Measurements from ENCODE around the gene GSK3A.

The GSK3A gene

GRCh38 chr19:42281827-42282762, 39.7 kb upstream of the GSK3A start:
- TF ChIP-seq TAF1 (IDR thresholded peaks at IDR 0.05; ENCODE audit: low read depth, low read length) (no peak), POLR2A (IDR thresholded peaks at IDR 0.05; ENCODE audit: low read depth, low read length) (no peak), POU2F2 (IDR thresholded peaks at IDR 0.05; ENCODE audit: low read depth, low read length) (no peak), PAX5 (IDR thresholded peaks at IDR 0.05; ENCODE audit: insufficient read depth, low read length, severe bottlenecking) (no peak), POLR2AphosphoS5 (IDR thresholded peaks at IDR 0.05; ENCODE audit: low read depth, low read length) (no peak), SPI1 (IDR thresholded peaks at IDR 0.05; ENCODE audit: low read depth, low read length) (no peak)
- DNase-seq (ENCODE audit: insufficient read length, low spot score) (no peak), FAIRE-seq (no peak)

DNA sequence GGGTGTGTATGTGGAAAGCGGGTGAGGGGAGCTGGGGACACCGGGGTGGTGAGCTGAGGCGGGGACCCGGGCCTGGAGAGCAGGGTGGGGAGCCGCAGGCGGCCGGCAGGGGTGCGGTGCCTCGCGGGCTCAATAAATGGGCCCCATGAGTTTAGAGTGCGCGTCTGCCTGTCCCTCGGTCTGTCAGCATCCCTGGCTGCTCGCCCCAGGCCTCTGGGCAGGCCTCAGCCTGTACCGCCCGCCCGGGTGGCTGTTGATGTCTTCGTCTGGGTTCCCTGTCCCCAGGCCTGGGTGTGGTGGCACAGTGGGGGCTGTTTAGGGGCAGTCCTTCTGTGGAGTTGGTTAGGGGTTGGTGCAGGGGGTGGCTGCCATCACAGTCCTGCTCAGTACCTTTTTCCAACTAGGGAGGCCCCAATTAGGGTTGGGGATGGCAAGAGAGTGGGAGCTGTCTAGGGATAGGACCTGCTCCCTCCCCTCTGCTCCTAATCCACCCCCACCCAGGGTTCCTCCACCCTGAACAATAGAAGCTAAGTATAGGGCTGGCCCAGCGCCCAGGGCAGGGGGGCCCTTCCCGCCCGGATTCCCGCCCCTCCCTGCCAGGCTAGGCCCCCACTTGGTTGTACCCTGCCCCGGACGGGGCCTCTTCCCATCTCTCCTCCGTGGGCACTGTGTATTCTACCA, 38.9 kb upstream of the GSK3A start:
- peak; percentile 9 for FAIRE-seq
- TF ChIP-seq SPI1 (IDR thresholded peaks at IDR 0.05; ENCODE audit: low read depth, low read length) (no peak), PAX5 (IDR thresholded peaks at IDR 0.05; ENCODE audit: insufficient read depth, low read length, severe bottlenecking) (no peak), TAF1 (IDR thresholded peaks at IDR 0.05; ENCODE audit: low read depth, low read length) (no peak), POLR2AphosphoS5 (IDR thresholded peaks at IDR 0.05; ENCODE audit: low read depth, low read length) (no peak), POU2F2 (IDR thresholded peaks at IDR 0.05; ENCODE audit: low read depth, low read length) (no peak), POLR2A (IDR thresholded peaks at IDR 0.05; ENCODE audit: low read depth, low read length) (no peak)
- no peak for DNase-seq (ENCODE audit: insufficient read length, low spot score)

- DNase-seq (ENCODE audit: insufficient read length, low spot score): no peak
- FAIRE-seq: no peak
- TF ChIP-seq POLR2AphosphoS5 (IDR thresholded peaks at IDR 0.05; ENCODE audit: low read depth, low read length): no peak
- TF ChIP-seq POU2F2 (IDR thresholded peaks at IDR 0.05; ENCODE audit: low read depth, low read length): no peak
- TF ChIP-seq POLR2A (IDR thresholded peaks at IDR 0.05; ENCODE audit: low read depth, low read length): no peak
- TF ChIP-seq SPI1 (IDR thresholded peaks at IDR 0.05; ENCODE audit: low read depth, low read length): no peak
- TF ChIP-seq PAX5 (IDR thresholded peaks at IDR 0.05; ENCODE audit: insufficient read depth, low read length, severe bottlenecking): no peak
- no peak for TF ChIP-seq TAF1 (IDR thresholded peaks at IDR 0.05; ENCODE audit: low read depth, low read length)
These were observed 38.4 kb upstream of the GSK3A start for GRCh38 chr19:42280815-42281145.

DNA sequence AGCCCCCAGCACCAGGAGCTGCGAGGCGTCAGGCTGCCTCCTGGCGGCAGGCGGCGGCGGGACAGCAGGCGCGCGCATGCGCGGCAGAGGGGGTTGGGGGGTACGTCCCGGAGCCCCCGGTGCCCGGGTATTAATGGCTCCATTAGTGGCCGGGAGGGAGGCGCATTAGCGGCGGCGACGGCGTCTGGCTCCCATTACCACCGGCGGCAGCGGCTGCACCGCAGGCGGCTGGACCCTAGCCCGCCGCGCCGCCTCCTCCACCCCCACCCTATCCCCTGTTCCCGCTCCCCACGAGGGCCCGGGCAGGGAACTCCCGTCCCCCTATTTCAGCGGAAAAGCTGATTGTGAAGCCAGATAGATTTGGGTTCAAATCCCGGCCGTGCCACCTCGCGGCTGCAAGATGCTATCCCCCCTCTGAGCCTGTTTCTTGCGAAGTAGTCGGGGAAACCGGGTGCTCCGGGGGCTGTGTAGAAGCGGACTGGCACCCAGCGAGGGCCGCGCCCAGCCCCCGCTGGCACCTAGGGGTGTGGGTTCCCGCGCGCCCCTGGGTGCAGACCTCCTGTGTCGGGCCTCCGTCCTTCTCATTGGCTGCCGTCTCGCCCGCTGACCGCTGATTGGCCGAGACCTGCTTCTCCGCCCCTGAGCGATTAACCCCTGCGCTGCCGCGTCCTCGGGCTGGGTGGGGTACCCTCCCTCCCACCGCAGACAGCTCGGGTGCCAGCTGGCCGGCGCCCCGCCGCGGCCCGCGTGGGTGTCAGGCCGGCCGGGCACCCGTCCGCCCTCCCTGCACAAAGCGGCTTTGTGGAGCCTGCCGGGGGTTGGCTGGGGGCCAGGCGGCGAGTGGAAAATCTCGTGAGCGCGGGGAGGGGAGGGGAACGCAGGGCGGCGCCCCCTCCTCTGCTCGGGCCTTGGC, 37.8 kb upstream of the GSK3A start:
- no peak for TF ChIP-seq PAX5 (IDR thresholded peaks at IDR 0.05; ENCODE audit: insufficient read depth, low read length, severe bottlenecking)
- no peak for TF ChIP-seq POU2F2 (IDR thresholded peaks at IDR 0.05; ENCODE audit: low read depth, low read length)
- no peak for TF ChIP-seq TAF1 (IDR thresholded peaks at IDR 0.05; ENCODE audit: low read depth, low read length)
- TF ChIP-seq POLR2AphosphoS5 (IDR thresholded peaks at IDR 0.05; ENCODE audit: low read depth, low read length): peak; percentile 39; the same call in 1 of the 2 replicates
- TF ChIP-seq SPI1 (IDR thresholded peaks at IDR 0.05; ENCODE audit: low read depth, low read length): no peak
- TF ChIP-seq POLR2A (IDR thresholded peaks at IDR 0.05; ENCODE audit: low read depth, low read length): peak; percentile 42; the same call in 1 of the 2 replicates
- FAIRE-seq: peak; percentile 98
- peak; percentile 96 for DNase-seq (ENCODE audit: insufficient read length, low spot score)

DNA sequence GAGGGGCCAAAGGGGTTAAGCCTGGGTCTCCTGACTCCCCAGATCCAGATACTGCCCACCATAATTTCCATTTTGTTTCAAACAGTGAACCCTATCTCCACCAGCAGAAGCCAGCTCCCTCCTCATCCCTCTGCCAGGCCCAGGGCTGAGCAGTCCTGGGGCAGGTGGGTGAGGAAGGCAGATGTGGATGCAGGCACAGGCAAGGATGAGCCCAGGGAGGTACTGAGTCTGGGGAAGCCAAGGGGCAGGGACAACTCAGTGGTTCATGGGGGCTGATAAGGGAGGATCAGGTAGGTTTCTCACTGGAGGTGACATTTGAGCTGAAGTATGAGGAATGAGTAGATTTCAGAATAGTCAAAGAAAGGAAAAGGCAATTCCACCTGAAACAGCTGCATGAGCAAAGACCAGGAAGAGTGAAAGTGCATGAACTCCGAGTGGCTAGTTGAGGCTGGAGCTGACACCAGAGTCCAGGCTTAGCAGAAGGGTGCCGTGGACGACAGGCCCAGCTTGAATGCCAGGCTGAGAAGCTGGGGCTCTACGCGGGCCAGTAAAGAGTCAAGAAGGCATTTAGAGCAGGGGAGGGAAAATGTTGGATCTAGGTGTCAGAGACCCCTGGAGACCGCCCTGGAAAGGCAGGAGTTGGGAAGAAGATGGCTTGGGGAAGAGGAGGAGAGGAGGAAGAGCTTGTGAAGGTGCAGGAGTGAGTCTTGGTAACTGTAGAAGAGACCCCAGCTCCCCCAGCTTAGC, 36.9 kb upstream of the GSK3A start:
- peak; percentile 20 for FAIRE-seq
- TF ChIP-seq POU2F2 (IDR thresholded peaks at IDR 0.05; ENCODE audit: low read depth, low read length) (no peak), PAX5 (IDR thresholded peaks at IDR 0.05; ENCODE audit: insufficient read depth, low read length, severe bottlenecking) (no peak), SPI1 (IDR thresholded peaks at IDR 0.05; ENCODE audit: low read depth, low read length) (no peak), TAF1 (IDR thresholded peaks at IDR 0.05; ENCODE audit: low read depth, low read length) (no peak), POLR2A (IDR thresholded peaks at IDR 0.05; ENCODE audit: low read depth, low read length) (no peak; the same call in 1 of the 2 replicates), POLR2AphosphoS5 (IDR thresholded peaks at IDR 0.05; ENCODE audit: low read depth, low read length) (no peak)
- no peak for DNase-seq (ENCODE audit: insufficient read length, low spot score)

GRCh38 chr19:42278452-42279154, 36.2 kb upstream of the GSK3A start:
- TF ChIP-seq POLR2AphosphoS5 (IDR thresholded peaks at IDR 0.05; ENCODE audit: low read depth, low read length) (no peak), TAF1 (IDR thresholded peaks at IDR 0.05; ENCODE audit: low read depth, low read length) (no peak), SPI1 (IDR thresholded peaks at IDR 0.05; ENCODE audit: low read depth, low read length) (no peak), POLR2A (IDR thresholded peaks at IDR 0.05; ENCODE audit: low read depth, low read length) (no peak), PAX5 (IDR thresholded peaks at IDR 0.05; ENCODE audit: insufficient read depth, low read length, severe bottlenecking) (no peak), POU2F2 (IDR thresholded peaks at IDR 0.05; ENCODE audit: low read depth, low read length) (no peak)
- DNase-seq (ENCODE audit: insufficient read length, low spot score) (no peak), FAIRE-seq (peak; percentile 23)

DNA sequence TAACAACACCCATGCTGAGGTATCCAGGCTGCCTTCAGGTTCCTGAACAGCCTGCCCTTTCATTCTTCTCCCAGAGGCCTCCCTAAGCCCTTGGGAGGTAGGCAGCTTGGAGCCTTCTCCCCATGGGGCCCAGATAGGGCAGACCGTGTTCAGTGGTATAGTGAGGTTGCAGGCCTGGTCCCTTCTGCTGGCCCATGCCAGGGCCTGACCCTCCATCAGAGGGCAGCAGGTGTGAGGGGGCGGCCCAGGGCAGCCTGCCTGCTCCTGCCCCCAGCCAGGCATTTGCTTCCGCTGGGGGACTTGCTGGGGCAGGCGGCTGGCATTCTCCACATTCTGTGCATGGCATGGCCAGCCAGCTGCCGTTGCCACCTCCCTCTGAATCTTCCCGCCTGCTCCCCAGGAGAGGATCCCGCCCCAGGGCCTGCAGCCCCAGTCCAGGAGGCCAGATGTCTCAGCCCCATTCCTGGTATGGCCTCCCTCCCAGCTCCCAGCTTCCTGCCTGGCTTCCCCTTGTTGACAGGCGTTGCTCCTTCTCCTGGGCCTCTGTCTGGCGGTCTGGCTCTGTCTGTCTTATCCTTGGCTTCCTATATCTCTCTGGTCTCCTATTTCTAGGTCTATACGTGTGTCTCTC, 35.5 kb upstream of the GSK3A start:
- no peak for DNase-seq (ENCODE audit: insufficient read length, low spot score)

More for the DNA sequence above, 35.5 kb upstream of the GSK3A start:
- TF ChIP-seq PAX5 (IDR thresholded peaks at IDR 0.05; ENCODE audit: insufficient read depth, low read length, severe bottlenecking) (no peak), TAF1 (IDR thresholded peaks at IDR 0.05; ENCODE audit: low read depth, low read length) (no peak), POLR2AphosphoS5 (IDR thresholded peaks at IDR 0.05; ENCODE audit: low read depth, low read length) (no peak), POLR2A (IDR thresholded peaks at IDR 0.05; ENCODE audit: low read depth, low read length) (no peak), SPI1 (IDR thresholded peaks at IDR 0.05; ENCODE audit: low read depth, low read length) (no peak), POU2F2 (IDR thresholded peaks at IDR 0.05; ENCODE audit: low read depth, low read length) (no peak)
- no peak for FAIRE-seq

Data from GM12891 (cell line).